Calu3 (cell line): ENCODE data around the gene IQCH. TPM values are rescaled to one million over a fixed set of nuclear protein-coding genes. Genes with fewer than 3 reads are reported as not detected.

ENCODE experiments used
- BruUV-seq: library from RNA; stranded (reverse); fragments of 400-500 nt; replicated peaks from 2 replicates; lab custom pipeline; 2021; lab: Mats Ljungman, UMichigan
- CTCF ChIA-PET: fragments of 300-600 bp; sonication (Branson Sonifier 250); formaldehyde crosslinking; loops from one replicate; lab custom pipeline; 2022; ENCODE audit warnings: antibody characterized with exemption; lab: Charles Lee
- DNase-seq: peaks from one replicate; pipeline ENCODE4 v3.0.0; 2022
- H3K27ac Mint-ChIP-seq: one replicate; pipeline ENCODE4 v1.8.0; 2022; ENCODE audit warnings: mixed read lengths; ENCODE audit not compliant: unreplicated experiment
- H3K27me3 Mint-ChIP-seq: one replicate; pipeline ENCODE4 v1.8.0; 2022; ENCODE audit warnings: mixed read lengths; ENCODE audit not compliant: unreplicated experiment
- H3K36me3 Mint-ChIP-seq: one replicate; pipeline ENCODE4 v1.8.0; 2022; ENCODE audit warnings: mild to moderate bottlenecking, moderate library complexity, mixed read lengths; ENCODE audit not compliant: insufficient read depth, unreplicated experiment
- H3K4me1 Mint-ChIP-seq: one replicate; pipeline ENCODE4 v1.8.0; 2022; ENCODE audit warnings: mild to moderate bottlenecking, low read depth, mixed read lengths; ENCODE audit not compliant: unreplicated experiment
- H3K4me3 Mint-ChIP-seq: one replicate; pipeline ENCODE4 v1.8.0; 2022; ENCODE audit warnings: mild to moderate bottlenecking, low read depth, moderate library complexity, mixed read lengths; ENCODE audit not compliant: unreplicated experiment
- H3K9me3 Mint-ChIP-seq: one replicate; pipeline ENCODE4 v1.8.0; 2022; ENCODE audit warnings: low read depth, mixed read lengths; ENCODE audit not compliant: unreplicated experiment
- intact Hi-C: fragments of 100-400 bp; cut with micrococcal nuclease; formaldehyde crosslinking; loops from one replicate; pipeline ENCODE4 v1.10.0; 2022; ENCODE audit not compliant: unreplicated experiment
- total RNA-seq: library from RNA; stranded (reverse); gene quantifications from 2 replicates; pipeline ENCODE4 v1.2.3, GENCODE V29; 2022
- TF ChIP-seq, protein P1 (sequence below): fragments of 200-600 bp; IDR thresholded peaks from one replicate; pipeline ENCODE4 v1.8.0; 2022; ENCODE audit warnings: antibody characterized with exemption; ENCODE audit not compliant: unreplicated experiment

IQCH gene
- total RNA-seq, 1 experiment from 2014 or later: 5.5 TPM

DNA sequence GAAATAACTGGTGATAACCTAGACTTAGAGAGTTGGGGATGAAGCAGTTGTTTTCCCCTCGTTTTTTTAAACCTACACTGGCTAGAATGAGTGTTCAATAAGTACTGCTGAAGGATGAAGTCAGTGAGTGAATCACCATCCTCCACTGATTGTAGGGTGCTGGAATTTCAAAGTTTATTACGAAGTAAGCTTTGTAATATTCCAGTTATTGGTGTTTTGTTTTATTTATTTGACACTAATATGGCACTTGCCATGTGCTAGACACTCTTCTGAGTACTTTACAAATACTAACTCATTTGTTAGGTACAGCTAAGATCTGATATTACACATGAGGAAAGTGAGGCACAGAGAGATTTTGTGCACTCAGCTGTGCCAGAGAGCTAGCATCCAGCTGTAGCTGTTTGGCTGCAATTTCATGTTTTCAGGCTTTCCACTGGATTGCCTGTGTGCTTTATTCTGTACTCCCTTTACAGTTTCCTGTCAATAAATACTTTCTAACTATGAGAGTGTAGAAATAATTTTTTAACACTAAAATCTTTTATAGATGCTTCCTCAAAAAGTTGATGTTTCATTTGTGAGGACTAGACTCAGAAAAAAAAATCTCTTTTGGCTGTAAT is 293.8 kb downstream of the IQCH start:
- H3K4me3 Mint-ChIP-seq: no peak overlapping the region
- BruUV-seq: no TSS peak
- intact Hi-C loops: no loop called here
- H3K36me3 Mint-ChIP-seq: peaks cover 4% of the 10 kb centered on the region
- peaks cover 13% of the 10 kb centered on the region for H3K4me1 Mint-ChIP-seq
- no peak for DNase-seq
- no peaks in the 10 kb centered on the region for H3K9me3 Mint-ChIP-seq
- H3K27me3 Mint-ChIP-seq: no peaks in the 10 kb centered on the region
- TF ChIP-seq, protein P1, sequence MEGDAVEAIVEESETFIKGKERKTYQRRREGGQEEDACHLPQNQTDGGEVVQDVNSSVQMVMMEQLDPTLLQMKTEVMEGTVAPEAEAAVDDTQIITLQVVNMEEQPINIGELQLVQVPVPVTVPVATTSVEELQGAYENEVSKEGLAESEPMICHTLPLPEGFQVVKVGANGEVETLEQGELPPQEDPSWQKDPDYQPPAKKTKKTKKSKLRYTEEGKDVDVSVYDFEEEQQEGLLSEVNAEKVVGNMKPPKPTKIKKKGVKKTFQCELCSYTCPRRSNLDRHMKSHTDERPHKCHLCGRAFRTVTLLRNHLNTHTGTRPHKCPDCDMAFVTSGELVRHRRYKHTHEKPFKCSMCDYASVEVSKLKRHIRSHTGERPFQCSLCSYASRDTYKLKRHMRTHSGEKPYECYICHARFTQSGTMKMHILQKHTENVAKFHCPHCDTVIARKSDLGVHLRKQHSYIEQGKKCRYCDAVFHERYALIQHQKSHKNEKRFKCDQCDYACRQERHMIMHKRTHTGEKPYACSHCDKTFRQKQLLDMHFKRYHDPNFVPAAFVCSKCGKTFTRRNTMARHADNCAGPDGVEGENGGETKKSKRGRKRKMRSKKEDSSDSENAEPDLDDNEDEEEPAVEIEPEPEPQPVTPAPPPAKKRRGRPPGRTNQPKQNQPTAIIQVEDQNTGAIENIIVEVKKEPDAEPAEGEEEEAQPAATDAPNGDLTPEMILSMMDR: no peak
- H3K27ac Mint-ChIP-seq: no peak overlapping the region
- CTCF ChIA-PET: no interaction called here

DNA sequence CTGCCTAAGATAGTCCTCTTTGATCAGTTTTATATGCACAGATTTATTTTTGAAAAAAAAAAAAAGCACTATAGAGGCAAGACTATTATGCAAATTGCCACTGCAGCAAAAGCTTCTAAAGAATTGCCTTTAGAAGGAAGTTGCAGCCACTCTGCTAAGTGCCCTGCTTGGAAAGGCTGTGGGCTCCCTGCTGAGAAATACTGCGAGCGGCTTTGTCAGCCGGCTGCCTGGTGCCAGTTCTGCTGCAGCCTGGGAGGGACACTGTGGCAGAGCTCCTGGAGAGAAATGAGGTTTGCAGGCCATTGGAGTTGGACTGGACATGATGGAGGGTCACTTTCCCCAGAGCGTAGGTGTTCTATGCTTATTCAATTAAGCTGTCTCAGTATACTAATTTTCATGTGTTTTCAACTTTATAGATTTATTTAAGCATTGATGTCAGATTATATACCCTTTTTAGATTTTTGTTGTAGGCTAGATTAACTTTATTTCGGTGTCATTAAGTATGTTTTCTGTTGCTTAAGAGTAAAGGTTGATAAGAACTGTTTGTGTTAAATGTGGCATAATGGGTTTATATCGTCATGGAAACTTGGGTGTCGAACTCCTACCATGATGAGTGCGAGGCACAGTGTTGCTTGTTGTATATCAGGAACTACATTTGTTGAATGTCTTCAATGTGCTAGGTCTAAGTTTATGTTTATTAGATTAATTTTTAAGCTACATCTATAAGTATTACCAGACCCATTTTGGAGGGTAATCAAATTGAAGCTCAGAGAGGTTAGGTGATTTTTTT is 294.5 kb downstream of the IQCH start:
- no peak overlapping the region for H3K4me3 Mint-ChIP-seq
- H3K9me3 Mint-ChIP-seq: no peaks in the 10 kb centered on the region

DNA sequence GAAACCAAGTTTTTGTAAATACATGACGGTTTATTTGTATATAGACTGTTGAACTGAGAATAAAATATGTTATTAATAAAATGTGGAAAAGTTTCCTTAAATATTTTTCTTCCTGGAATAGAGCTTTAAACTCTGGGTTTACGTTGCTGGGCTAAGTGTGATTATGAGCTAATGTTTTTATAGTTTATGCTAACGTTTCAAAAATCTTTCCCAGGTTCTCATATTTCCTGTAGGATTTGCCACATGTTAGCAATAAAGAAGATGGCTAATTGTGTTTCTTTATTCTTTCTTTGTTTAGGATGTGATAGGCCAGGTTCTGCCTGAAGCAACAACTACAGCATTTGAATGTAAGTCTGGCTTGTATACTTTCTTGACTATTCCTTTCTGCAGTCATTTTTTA is 295.1 kb downstream of the IQCH start:
- H3K4me3 Mint-ChIP-seq: no peak overlapping the region
- TF ChIP-seq, protein P1: no peak
- H3K4me1 Mint-ChIP-seq: peaks cover 6% of the 10 kb centered on the region
- intact Hi-C loops: no loop called here
- DNase-seq: no peak
- no peaks in the 10 kb centered on the region for H3K9me3 Mint-ChIP-seq
- H3K27ac Mint-ChIP-seq: no peak overlapping the region
- no peaks in the 10 kb centered on the region for H3K27me3 Mint-ChIP-seq
- no TSS peak for BruUV-seq
- H3K36me3 Mint-ChIP-seq: no peaks in the 10 kb centered on the region
- CTCF ChIA-PET: no interaction called here

More for the DNA sequence above, 294.5 kb downstream of the IQCH start:
- CTCF ChIA-PET: no interaction called here
- BruUV-seq: no TSS peak
- Mint-ChIP-seq H3K27ac (no peak overlapping the region), H3K36me3 (no peaks in the 10 kb centered on the region), H3K27me3 (no peaks in the 10 kb centered on the region), H3K4me1 (peaks cover 13% of the 10 kb centered on the region)
- intact Hi-C loops: no loop called here
- DNase-seq: no peak
- TF ChIP-seq, protein P1: no peak

DNA sequence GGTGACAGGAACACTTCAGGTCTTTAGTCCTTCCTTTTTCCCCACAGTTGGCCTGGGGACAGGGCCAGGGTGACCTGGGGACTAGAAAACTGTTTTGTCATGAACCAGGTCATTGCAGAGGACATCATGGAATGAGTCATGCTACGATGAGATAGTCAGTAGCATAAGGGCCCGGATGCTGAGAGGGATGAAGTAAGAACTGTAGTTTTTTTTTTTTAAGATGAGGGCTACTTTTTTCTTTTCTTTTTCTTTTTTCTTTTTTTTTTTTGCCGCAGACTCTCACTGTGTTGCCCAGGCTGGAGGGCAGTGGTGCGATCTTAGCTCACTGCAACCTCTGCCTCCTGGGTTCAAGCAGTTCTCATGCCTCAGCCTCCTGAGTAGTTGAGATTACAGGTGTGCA is 295.9 kb downstream of the IQCH start:
- CTCF ChIA-PET: no interaction called here
- H3K36me3 Mint-ChIP-seq: no peaks in the 10 kb centered on the region
- no peaks in the 10 kb centered on the region for H3K4me1 Mint-ChIP-seq
- TF ChIP-seq, protein P1: no peak
- no peak for DNase-seq
- no peaks in the 10 kb centered on the region for H3K9me3 Mint-ChIP-seq
- H3K27ac Mint-ChIP-seq: no peak overlapping the region
- intact Hi-C loops: no loop called here
- H3K4me3 Mint-ChIP-seq: no peak overlapping the region
- no TSS peak for BruUV-seq
- H3K27me3 Mint-ChIP-seq: no peaks in the 10 kb centered on the region
